Prostate gland (tissue), 2 donors: ENCODE measurements around the gene POLR3B.

Source experiments
- POLR2A ChIP-seq: fragments of 450-650 bp; IDR thresholded peaks from one replicate; pipeline ENCODE4 v1.6.1; 2016; ENCODE audit warnings: antibody characterized with exemption, mild to moderate bottlenecking
- POLR2AphosphoS5 ChIP-seq: sonication (generic); formaldehyde crosslinking; IDR thresholded peaks from one replicate; pipeline ENCODE4 v1.6.1; 2017; ENCODE audit warnings: antibody characterized with exemption
- TF ChIP-seq, protein P1 (sequence below), 4 experiments: fragments of 200-600 bp in 2 of 4; fragments of 450-650 bp in 2 of 4; sonication (generic) in 2 of 4; IDR thresholded peaks; 1 replicate in 3 of 4; 2 replicates in 1 of 4; pipeline ENCODE4 v1.5.1; 2016 to 2019; ENCODE audit warnings: antibody characterized with exemption in 4 of 4, mild to moderate bottlenecking in 2 of 4, moderate library complexity in 2 of 4

- TF ChIP-seq, protein P1, sequence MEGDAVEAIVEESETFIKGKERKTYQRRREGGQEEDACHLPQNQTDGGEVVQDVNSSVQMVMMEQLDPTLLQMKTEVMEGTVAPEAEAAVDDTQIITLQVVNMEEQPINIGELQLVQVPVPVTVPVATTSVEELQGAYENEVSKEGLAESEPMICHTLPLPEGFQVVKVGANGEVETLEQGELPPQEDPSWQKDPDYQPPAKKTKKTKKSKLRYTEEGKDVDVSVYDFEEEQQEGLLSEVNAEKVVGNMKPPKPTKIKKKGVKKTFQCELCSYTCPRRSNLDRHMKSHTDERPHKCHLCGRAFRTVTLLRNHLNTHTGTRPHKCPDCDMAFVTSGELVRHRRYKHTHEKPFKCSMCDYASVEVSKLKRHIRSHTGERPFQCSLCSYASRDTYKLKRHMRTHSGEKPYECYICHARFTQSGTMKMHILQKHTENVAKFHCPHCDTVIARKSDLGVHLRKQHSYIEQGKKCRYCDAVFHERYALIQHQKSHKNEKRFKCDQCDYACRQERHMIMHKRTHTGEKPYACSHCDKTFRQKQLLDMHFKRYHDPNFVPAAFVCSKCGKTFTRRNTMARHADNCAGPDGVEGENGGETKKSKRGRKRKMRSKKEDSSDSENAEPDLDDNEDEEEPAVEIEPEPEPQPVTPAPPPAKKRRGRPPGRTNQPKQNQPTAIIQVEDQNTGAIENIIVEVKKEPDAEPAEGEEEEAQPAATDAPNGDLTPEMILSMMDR (IDR thresholded peaks at IDR 0.05), result no peak
- no peak for TF ChIP-seq POLR2A
- TF ChIP-seq POLR2AphosphoS5, result no peak
Observed at GRCh38 chr12:106445053-106445452, 87.5 kb downstream of the POLR3B start.
